ENCODE results near the gene TTLL9. TPM values are rescaled to one million over a fixed set of nuclear protein-coding genes. Genes with fewer than 3 reads are reported as not detected.

The TTLL9 gene
- total and polyA plus RNA-seq, 2 of the 13 experiments (the other 11 are each of a cell fraction or from before 2014, with no cell fraction given) = not detected

DNA sequence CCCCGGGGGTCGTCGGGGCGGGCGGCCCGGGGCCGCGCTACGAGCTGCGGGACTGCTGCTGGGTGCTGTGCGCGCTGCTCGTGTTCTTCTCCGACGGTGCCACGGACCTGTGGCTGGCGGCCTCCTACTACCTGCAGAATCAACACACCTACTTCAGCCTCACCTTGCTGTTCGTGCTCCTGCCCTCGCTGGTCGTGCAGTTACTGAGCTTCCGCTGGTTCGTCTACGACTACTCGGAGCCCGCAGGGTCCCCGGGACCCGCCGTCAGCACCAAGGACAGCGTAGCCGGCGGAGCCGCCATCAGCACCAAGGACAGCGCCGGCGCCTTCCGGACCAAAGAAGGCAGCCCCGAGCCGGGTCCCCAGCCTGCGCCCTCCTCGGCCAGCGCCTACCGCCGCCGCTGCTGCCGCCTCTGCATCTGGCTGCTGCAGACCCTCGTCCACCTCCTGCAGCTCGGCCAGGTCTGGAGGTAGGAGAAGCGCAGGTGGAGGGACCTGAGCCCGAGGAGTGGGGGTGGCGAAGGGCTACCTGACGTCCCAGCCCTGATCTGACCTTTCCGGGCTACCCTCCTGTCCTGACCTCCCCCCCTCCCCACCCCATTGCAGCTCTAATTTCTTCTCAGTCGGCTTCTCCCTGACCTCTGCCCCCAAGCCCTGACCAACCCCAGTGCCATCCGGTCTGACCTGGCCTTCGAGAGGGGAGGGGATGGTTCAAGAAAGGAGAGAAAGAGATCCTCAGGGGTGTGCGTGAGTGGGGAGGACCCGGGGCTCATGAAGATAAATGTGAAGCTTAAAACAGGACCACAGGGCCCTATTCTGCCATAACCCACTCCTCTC lies 98.1 kb downstream of the TTLL9 start (continued):
- TF ChIP-seq FOXP4 (CRISPR knock-in tag; IDR thresholded peaks at IDR 0.05) = peak; percentile 99
- no peak for TF ChIP-seq CCAR2 (optimal IDR thresholded peaks at IDR 0.05; ENCODE audit: low read depth, low read length)
- peak; percentile 100 for TF ChIP-seq ZNF577 (CRISPR knock-in tag; IDR thresholded peaks at IDR 0.05; ENCODE audit: borderline replicate concordance, low read depth)
- peak; percentile 100 for TF ChIP-seq ZNF569 (CRISPR knock-in tag; IDR thresholded peaks at IDR 0.05; ENCODE audit: borderline replicate concordance)
- peak; percentile 100 for TF ChIP-seq ZNF20 (CRISPR knock-in tag; IDR thresholded peaks at IDR 0.05)
- TF ChIP-seq MYC (CRISPR knock-in tag; IDR thresholded peaks at IDR 0.05; ENCODE audit: borderline replicate concordance) = peak; percentile 100
- peak; percentile 100 for TF ChIP-seq ZNF546 (CRISPR knock-in tag; conservative IDR thresholded peaks at IDR 0.05)
- TF ChIP-seq, protein P1, sequence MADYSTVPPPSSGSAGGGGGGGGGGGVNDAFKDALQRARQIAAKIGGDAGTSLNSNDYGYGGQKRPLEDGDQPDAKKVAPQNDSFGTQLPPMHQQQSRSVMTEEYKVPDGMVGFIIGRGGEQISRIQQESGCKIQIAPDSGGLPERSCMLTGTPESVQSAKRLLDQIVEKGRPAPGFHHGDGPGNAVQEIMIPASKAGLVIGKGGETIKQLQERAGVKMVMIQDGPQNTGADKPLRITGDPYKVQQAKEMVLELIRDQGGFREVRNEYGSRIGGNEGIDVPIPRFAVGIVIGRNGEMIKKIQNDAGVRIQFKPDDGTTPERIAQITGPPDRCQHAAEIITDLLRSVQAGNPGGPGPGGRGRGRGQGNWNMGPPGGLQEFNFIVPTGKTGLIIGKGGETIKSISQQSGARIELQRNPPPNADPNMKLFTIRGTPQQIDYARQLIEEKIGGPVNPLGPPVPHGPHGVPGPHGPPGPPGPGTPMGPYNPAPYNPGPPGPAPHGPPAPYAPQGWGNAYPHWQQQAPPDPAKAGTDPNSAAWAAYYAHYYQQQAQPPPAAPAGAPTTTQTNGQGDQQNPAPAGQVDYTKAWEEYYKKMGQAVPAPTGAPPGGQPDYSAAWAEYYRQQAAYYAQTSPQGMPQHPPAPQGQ (CRISPR knock-in tag; IDR thresholded peaks at IDR 0.05; ENCODE audit: borderline replicate concordance) = peak; percentile 100; the same call in 1 of the 2 replicates
- peak; percentile 100 for TF ChIP-seq ZNF318 (CRISPR knock-in tag; IDR thresholded peaks at IDR 0.05)
- TF ChIP-seq NCOR1 (IDR thresholded peaks at IDR 0.05; ENCODE audit: borderline replicate concordance, low read length) = no peak
- peak; percentile 100 for TF ChIP-seq ZBTB43 (CRISPR knock-in tag; conservative IDR thresholded peaks at IDR 0.05)

All from HepG2 (cell line).